ENCODE results near the gene CUL9.

GRCh38 chr6:43242908-43243663, 61.1 kb downstream of the CUL9 start, which contains the start of gene TTBK1:
- TF ChIP-seq CTCF (IDR thresholded peaks at IDR 0.05) (no peak), POLR2A (IDR thresholded peaks at IDR 0.05) (no peak)

Data from Peyer's patch (tissue), 4 donors.